SW 1271 (cell line): ENCODE data around the gene CDK10.
A peak's percentile ranks its signal among the peaks of the same experiment; 100 is the strongest.
"Not testable (repeated sequence)": the region's sequence is repeated elsewhere in the genome, so short reads cannot be mapped to it uniquely, and the experiment has no call there.

ENCODE experiments used
- DNase-seq, 2 experiments: peaks; one replicate each; lab custom pipeline; 2025; lab: John Stamatoyannopoulos, UW

Gene CDK10

DNA sequence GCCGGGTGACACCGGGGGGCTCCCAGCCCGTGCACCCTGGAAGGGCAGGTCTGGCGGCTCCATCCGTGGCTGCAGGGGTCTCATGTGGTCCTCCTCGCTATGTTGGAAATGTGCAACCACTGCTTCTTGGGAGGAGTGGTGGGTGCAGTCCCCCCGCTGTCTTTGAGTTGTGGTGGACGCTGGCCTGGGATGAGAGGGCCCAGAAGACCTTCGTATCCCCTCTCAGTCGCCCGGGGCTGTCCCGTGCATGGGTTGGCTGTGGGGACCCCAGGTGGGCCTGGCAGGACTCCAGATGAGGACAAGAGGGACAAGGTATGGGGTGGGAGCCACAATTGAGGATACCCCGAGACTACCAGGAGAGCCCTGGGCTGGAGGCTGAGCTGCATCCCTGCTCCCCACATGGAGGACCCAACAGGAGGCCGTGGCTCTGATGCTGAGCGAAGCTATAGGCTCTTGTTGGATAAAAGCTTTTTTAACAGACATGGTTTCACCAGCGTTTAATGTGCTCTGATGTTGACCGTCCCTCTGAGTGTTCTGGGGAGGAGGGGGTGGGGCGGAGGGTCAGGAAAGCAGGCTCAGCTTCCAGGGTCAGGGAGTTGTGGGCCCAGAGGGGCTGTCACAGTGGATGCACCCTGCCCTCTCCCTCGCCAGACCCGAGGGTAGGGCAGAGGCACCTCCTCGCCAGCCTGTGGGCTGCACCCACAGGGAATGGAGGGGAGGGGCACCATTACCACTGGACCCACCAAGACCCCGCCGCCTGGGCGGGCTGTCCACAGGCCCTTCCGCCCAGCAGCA lies 9.6 kb downstream of the CDK10 start:
- DNase-seq, result no peak

DNA sequence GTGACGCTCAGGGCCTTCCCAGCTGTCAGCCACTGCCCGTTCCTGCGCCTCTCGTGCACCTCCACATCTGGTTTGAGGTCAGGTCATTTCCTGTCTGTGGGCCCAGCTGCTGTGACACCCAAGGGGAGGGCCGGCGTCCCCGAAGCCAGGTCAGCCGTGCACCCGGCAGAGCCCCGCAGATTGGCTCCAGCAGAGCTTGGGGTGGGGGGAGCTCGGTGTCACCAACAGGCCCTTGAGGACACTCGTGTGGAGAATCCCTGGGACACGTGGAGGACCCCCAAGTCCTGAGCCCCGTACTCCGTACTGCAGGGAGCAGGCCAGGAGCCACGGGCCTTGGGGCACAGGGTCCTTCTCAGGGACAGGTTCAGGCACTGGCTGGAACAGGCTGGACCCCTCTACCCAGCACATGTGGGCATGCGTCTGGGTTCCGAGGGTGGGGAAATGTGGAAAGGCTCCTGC lies 10.2 kb downstream of the CDK10 start:
- no peak for DNase-seq

DNA sequence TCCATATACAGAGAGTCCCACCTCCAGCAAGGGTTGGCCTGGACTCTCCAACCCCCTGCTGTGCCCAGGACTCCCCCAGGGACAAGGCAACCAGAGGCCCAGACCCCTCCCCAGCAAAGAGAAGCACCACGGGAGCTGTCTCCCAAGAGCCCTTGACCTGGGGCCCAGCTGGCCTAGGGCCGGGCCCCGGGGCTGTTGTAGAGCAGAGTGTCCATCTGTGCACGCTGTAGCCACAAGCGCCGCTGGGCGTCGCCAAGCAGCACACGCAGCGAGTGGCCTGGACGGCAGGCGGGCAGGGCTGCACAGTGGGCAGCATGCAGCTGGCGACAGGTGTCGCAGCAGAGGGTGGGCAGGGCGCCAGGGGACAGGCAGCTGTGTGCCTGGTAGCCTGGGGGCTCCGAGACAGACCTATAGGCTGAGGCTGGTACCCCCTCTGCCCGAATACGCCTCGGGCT lies 10.7 kb downstream of the CDK10 start:
- no peak for DNase-seq

DNA sequence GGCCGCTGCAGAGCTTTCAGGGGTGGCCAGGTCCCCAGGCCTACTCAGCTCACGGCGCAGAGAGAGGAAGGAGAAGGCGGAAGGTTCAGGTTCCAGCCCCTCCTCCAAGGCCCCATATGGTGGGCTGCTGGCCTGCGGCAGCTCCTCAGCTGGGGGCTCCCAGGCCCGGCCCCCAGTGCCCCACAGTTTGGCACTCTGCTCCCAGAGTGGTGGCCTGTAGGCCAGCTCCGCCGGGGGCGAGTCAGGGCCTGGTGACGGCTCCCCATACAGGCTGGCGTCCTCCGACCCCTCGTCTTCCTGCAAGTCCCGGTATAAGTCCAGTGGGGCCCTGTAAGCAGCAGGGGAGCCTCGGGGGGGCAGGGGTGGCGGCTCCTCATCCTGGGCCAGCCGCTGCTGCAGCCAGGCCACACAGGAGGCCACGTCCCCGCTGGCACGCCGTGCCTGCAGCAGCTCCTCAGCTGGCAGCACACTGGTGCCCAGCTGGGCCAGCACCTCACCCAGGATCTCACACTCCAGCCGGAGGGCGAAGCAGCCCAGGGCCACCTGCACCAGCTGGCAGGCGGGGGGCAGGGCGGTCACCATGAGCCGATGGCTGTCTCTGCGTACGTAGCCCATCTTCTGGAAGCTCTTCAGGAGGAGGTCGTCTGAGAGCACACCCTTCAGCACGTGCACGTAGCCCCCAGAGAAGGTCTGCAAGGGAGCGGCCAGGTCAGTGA lies 11.3 kb downstream of the CDK10 start:
- DNase-seq, result no peak

DNA sequence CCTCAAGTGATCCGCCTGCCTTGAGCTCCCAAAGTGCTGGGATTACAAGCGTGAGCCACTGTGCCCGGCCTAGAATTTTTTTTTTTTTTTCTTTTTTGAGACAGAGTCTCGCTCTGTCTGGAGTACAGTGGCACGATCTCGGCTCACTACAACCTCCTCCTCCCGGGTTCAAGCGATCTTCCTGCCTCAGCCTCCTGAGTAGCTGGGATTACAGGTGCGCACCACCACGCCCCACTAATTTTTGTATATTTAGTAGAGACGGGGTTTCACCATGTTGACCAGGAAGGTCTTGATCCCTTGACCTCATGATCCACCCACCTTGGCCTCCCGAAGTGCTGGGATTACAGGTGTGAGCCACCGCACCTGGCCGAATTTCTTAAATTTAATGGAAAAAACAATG lies 12.2 kb downstream of the CDK10 start:
- DNase-seq, result not testable (repeated sequence)

DNA sequence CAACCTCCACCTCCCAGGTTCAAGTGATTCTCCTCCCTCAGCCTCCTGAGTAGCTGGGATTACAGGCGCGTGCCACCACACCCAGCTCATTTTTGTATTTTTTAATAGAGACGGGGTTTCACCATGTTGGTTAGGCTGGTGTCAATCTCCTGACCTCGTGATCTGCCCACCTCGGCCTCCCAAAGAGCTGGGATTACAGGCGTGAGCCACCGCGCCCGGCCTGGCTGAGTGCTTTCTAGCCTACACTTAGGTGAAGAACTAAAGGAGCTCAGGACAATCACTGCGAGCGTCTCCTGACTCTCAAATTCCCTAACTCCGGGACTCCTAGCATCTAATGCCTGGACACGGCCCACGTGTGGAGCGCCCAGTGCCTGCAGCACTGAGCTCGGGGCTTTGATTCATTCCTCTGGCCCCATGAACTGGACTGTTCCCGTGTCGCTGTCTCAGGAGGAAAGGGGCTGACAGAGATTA lies 13.2 kb downstream of the CDK10 start:
- DNase-seq, result not testable (repeated sequence)

DNA sequence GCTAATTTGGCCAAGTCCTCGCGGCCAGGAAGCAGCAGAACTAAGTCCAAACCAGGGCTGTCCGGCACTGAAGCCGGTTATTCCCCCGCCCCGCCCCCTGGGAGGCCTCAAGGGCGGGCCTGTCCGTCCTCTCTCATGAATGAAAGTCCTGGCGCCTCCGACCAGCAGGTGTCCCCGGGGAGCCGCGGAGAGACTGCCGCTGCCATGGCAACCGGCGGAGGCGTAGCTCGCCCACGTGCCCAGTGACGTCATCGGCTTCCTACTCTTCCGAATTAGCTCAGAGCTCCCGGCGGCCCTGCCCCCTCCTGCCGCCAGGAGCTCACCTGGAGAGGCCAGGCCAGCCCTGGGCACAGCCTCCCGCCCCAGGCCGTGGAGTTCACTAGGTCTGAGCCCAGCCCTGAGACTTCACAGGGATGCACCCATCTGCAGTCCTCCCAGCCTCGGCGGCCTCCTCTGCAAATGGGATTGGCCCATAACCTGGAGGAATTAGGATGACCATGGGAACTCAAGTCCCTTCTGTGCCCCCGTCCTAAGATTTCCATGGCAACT lies 13.7 kb downstream of the CDK10 start:
- peak; percentile 97 for DNase-seq

DNA sequence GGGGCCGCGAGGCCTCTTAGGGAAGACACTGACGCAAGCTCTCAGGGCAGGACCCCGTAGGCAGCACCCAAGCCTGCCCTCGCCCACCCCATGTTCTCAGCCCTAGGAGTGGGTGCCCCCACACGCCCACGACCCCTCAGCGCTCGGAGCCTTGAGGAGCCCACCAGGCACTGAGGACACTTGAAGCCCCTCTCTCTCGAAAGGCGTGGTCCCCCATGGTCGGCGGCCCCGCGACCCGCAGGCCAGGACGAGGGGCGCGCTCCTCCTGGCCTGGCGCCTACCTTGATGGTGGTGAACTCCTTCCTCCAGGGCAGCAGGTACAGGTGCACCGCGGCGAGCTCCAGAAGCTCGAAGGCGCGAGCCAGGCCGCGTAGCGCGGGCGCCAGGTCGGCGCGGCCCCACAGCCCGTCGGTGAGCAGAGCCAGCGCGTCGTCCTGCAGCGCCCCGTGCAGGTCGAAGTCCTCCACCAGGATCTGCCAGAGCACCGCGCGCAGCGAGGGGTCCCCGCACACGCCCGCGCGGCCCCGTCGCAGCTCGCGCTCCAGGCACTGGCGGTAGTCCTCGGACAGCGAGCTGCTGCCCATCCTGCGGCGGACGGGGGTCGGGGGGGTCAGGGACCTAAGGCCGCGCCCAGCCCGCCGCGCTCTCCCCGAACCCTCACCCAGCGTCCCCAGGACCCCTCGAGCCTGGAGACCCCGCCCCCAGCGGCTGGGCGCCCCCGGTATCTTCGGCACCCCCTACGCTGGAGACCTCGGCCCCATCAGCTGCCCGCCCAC lies 14.3 kb downstream of the CDK10 start:
- no peak for DNase-seq

DNA sequence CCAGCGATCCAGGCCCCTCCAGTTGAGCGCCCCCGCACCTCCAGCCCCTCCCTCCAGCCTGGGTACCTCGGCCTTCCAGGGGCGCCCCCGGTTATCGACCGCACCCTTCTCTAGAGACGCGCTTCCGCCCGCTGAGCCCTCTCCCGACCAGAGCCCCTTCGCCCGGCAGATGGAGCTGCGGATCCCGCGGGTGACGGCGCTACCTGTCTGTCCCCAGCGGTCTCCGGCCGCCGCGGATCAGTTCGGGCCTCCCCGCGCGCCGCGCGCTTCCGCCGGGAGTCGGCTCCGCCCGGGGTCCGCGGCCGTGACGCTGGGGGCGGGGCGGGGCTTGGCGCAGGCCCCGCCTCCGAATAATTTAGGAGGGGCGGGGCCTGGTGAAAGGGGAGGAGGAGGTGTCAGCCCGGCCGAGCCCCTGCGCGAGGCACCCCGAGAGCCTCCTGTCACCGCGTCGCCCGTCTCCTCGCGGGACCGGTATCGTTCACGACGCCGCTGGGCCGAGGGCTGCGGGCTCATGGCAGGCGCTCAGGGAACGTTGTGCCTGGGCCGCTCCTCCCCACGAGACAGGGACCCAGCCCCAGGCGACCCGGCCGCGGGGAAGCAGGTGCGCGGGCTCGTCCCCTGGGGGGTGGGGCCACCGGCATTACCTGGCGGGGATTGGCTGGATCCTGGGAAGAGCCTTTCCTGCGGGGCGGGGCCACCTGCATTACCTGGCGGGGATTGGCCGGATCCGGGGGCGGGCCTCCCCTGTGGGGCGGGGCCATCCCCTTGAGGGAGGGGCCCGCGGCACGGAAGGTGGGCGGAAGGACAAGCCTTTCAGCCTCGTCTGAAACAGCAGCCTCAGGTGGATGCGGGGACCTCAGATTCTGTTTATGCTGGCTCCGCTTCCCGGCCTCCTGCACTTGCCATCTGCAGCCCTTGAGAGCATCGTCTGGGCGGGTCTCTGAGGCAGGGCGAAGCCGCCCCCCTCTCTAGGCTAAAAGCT lies 15.2 kb downstream of the CDK10 start, which contains the start of gene SPATA2L:
Gene SPATA2L, minus strand, starts transcription at position 281 of the 982 bp plus-strand sequence. CDS start 473 bp downstream, outside the sequence.
- peak; percentile 68 to 83 for DNase-seq

DNA sequence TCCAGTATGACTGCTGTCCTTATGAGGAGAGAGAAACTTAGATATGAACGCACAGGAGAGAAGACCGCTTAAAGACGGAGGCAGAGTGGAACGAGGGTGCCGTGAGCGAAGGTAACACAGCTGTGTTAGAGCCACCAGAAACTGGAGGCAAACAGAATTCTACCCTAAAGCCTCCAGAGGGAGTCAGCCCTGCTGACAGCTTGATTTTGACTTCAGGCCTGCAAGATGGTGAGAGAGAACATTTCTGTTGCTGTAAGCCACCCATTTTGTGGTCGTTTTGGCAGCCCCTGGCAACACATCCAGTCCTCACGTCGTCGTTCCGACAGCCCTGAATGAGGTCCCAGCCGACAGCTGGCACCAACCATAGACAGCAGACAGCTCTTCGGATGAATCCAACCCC lies 17.8 kb downstream of the CDK10 start:
- DNase-seq, result no peak

DNA sequence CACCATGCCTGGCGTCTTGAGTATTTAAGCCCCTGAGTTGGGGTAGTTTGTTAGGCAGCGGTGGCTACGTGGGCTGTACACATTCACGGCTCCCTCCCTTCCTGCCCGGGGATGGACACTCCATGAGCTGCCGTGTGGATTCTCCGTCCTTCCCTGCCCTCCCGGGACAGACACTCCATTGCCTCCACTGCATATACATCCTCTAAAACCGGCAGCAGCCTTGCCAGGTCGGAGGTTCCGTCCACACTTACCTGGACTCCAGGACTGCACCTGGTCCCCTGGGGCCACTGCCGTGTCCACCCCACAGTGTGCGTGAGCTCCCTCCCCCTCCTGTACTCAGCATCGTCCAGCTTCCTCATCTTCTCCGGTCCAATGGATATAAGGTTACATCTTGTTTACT lies 18.5 kb downstream of the CDK10 start:
- no peak for DNase-seq

DNA sequence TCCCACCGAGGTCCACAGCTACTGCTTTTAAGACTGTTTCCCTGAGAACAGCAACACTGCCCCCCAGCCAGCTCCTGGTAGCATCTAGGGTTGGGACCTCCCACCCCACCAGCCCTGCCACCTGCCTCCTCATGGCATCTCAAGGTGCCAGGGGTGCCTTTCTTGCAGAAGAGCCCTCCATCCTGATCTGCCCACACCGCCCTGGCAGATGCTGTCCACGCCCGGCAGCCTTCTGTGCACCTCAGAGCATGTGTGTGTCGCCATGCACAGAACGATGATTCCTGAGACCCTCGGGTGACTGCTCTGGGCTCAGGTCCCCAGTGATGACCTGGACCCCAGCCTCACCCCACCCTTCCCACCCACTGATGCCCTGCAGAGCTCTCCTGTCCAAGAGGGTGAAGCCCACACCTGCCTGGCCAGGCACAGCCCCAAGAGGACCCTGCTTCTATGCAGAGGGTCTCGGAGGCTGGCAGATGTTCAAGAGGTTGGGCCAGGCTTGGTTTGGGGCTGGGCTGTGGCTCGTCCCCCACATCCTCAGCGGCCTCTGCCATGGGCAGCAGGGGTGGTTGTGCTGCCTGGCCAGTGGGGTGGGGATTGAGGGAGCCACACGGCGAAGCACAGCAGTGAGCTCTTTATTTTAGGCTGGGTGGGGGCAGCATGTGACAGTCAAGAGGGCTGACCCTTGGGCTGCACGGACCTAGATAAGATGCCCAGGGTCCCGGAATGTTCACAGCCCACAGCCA lies 20.2 kb downstream of the CDK10 start:
- no peak for DNase-seq

DNA sequence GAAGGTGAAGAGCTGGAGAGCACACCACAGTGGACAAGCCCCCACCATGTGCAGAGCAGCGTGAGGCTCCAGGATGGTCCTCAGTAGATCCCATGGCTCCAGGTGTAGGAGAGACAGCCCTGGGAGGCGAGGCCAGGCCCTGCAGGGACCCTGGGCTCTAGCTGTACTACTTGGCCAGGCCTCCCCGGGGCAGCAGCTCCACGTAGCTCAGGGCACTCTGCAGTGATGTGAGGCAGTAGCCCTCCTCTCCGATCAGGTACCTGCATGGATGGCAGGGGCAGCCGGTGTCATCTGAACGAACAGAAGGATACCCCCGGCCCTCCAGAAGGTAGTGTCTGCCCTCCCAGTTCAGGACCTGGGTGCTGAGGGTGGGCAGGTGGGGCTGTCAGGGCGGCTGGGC lies 21.2 kb downstream of the CDK10 start:
- no peak for DNase-seq

DNA sequence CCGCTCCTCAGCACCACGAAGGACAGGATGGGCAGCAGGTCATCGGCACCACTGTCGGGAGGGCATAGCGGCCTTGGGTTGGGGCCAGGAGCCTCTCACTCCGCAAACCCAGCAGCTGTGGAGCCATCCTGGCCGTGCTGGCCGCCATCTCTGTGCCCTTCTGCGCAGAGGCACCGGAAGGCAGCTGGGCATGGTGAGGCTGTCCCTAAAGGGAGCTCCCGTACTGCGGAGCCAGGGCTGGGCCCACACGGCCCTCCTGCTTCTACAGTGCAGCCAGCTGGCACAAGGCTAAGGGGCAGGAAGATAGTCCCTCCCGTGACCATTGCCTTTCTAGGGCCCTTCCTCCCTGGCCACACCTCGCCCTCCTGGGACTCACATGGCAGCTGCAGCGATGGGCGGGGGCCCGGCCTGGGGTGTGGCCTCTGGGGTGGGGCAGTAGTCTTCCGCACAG lies 22.0 kb downstream of the CDK10 start:
- no peak for DNase-seq

DNA sequence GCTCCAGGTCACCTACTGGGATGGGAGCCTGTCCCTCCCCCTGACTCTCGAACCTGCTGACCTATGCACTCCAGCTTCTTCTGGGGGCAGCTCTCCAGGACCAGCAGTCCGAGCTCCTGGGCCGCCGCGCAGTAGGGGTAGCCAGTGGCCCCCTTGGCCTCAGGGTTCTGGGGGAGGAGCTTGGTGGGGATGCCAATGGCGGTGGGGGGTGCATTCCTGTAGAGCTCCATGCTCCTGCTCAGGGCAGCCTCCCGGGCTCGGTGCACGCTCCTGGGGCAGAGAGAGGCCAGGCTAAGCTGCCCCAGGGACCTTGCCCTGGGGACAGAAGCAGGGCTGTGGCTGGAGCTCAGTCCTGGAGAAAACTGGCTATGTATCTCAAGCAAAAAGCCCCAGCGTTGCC lies 22.7 kb downstream of the CDK10 start:
- no peak for DNase-seq

DNA sequence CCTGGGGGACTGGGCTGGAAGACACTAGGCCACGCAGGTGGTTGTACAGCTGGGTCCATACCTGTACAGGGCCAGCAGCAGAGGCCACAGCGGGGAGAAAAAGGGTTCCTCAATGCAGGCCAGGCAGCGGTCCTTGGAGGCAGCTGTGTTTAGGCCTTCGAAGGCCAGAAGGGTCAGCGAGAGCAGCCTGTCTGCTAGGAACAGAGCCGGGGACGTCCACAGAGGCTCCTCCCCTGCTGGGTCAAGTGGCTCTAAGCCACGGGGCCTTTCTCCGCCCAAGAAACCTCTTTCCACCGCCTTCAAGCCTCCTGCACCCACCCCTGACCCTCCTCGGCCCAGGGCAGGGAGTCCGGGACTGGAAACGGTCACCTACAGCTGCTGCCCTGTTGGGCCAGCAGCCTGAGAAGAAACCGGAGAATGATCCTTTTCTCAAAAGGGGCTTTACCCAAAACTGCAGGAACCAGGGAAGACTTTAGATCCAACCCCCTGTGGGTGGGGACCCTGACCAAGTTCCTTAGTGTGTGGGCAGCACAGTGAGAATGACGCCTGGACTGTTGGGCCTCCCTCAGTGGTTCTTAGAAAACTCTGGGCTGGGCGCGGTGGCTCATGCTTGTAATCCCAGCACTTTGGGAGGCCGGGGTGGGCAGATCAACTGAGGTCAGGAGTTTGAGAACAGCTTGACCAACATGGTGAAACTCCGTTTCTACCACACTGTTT lies 23.4 kb downstream of the CDK10 start:
- DNase-seq, result no peak

DNA sequence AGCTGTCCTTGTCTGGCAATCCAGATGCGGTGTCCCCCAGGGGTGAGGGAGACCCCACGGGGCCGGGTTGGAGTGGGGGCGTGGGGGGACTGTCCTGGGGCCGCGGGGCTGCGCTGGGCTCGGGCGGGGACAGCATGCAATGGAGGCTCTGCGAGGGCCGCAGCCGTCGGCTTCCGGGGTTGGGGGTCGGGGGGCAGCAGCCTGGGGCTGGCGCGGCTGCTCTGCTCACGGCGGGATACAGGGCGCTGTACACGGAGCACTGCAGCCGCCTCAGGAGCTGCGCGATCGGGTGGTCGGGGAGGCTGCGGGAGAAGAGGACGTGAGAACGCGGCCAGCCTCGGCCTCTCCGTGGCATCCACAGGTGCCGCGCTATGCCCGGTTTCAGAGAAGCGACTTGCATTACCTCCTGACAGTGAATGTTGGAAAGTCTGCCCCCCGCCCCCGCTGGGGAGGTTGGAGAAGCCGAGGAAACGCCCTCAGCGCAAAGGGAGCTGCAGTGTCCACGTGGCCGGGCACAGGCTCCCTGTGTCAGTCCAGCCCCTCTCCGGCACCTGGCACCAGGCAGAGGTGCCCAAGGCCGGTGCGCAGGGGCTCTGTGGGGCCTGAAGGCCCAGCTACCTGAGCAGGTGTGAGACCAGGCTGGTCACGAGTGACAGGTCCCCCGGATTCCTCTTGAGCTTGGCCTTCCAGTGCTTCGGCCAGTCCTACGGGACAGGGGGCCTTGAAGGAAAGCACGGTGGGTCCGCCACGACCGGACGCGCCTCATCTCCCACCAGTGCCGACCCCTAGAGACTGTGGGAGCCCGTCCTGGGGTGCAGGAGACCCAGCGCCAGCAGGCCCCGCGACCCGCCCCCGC lies 24.4 kb downstream of the CDK10 start:
- no peak for DNase-seq

DNA sequence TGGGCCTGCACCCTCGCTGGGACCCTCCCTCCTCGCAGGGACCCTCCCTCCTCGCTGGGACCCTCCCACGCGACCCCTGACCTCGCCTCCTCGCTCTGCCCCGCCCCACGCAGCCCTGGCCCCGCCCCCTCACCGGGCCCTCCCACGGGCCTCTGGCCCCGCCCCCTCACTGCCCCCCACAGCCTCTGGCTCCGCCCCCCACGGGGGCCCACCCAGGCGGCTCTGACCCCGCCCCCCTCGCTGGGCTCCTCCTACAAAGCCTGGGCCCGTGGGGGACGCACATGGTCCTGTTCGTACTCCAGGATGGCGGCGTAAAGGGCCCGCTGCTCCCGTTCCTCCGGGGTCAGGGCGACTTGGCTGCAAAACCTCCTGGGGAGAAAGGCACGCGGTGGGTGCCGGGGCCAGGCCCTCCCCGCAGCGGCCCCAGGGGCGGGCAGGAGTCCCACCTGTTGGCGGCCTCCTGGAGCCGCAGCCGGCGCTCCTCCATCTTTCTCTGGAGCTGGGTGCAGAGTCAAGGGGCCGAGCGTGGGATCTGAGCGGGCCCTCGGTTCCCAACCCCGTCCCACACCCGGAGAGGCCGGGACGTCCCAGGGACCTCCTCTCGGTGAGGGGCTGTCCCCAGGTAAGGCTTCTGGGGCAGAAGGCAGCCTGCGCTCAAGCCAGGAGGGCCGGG lies 25.2 kb downstream of the CDK10 start:
- DNase-seq, result peak in 1 of 2 experiments; percentile 65
